Ascending aorta (tissue), 2 donors: ENCODE data around the gene SLC30A3. TPM values are rescaled to one million over a fixed set of nuclear protein-coding genes. Genes with fewer than 3 reads are reported as not detected.

Source experiments
- DNase-seq, 2 donors: peaks; one replicate each; pipeline ENCODE4 v3.0.0-alpha.2; 2019; ENCODE audit warnings: low spot score in 2 of 2
- H3K27ac ChIP-seq, 2 donors: fragments of 200-600 bp; sonication (generic); one replicate each; pipeline ENCODE4 v1.5.1; 2016 to 2017; ENCODE audit warnings: mild to moderate bottlenecking in 1 of 2
- H3K27me3 ChIP-seq: fragments of 200-600 bp; sonication (generic); one replicate; pipeline ENCODE4 v1.5.1; 2017
- H3K36me3 ChIP-seq, 2 donors: fragments of 200-600 bp; sonication (generic); one replicate each; pipeline ENCODE4 v1.5.1; 2016
- H3K4me1 ChIP-seq, 2 donors: fragments of 200-600 bp; sonication (generic); one replicate each; pipeline ENCODE4 v1.5.1; 2016 to 2017; ENCODE audit warnings: mild to moderate bottlenecking in 1 of 2
- H3K4me3 ChIP-seq, 2 donors: fragments of 200-600 bp; sonication (generic); one replicate each; pipeline ENCODE4 v1.5.1; 2016 to 2017; ENCODE audit warnings: mild to moderate bottlenecking in 1 of 2
- H3K9me3 ChIP-seq, 2 donors: fragments of 200-600 bp; sonication (generic); one replicate each; pipeline ENCODE4 v1.5.1; 2016
- CTCF ChIP-seq, 3 experiments: fragments of 200-600 bp in 2 of 3; fragments of 450-650 bp in 1 of 3; sonication (generic) in 2 of 3; IDR thresholded peaks; one replicate each; pipeline ENCODE4 v1.5.1; 2016 to 2019; ENCODE audit warnings: antibody characterized with exemption in 3 of 3, mild to moderate bottlenecking in 1 of 3, moderate library complexity in 1 of 3
- intact Hi-C: fragments of 100-400 bp; cut with DNase I; formaldehyde crosslinking; loops from one replicate; pipeline ENCODE4 v1.15.1; 2023
- total RNA-seq: library from RNA; depleted of rRNA; stranded (reverse); fragments of >200 nt; gene quantifications from one replicate; pipeline ENCODE4 v1.1.0, GENCODE V29; 2016

SLC30A3 gene
- total RNA-seq, 1 donor from 2014 or later = 7.6 TPM

DNA sequence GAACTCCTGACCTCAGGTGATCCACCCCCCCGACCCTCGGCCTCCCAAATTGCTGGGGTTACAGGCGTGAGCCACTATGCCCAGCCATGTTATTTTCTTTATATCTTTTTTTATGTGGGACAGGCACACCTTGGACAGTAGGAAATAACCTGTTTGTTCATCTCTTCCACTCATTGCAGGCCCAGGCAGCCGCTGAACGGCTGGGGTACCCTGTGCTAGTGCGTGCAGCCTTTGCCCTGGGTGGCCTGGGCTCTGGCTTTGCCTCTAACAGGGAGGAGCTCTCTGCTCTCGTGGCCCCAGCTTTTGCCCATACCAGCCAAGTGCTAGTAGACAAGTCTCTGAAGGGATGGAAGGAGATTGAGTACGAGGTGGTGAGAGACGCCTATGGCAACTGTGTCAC, 37.3 kb downstream of the SLC30A3 start:
- Histone ChIP-seq H3K4me3 (no peak overlapping the region), H3K27ac (no peak overlapping the region), H3K27me3 (no peaks in the 10 kb centered on the region), H3K4me1 (no peaks in the 10 kb centered on the region), H3K36me3 (peaks cover 68 to 79% of the 10 kb centered on the region in 2 donors), H3K9me3 (no peaks in the 10 kb centered on the region)
- intact Hi-C loops = no loop called here
- no peak for DNase-seq
- TF ChIP-seq CTCF (IDR thresholded peaks at IDR 0.05) = no peak

GRCh38 chr2:27223416-27223815, 39.4 kb downstream of the SLC30A3 start:
- Histone ChIP-seq H3K27me3 (no peaks in the 10 kb centered on the region), H3K27ac (no peak overlapping the region), H3K4me3 (no peak overlapping the region), H3K36me3 (peaks cover 52 to 66% of the 10 kb centered on the region in 2 donors), H3K9me3 (no peaks in the 10 kb centered on the region), H3K4me1 (peaks cover 0 to under 1% of the 10 kb centered on the region in 2 donors)
- no peak for DNase-seq
- TF ChIP-seq CTCF (IDR thresholded peaks at IDR 0.05) = no peak
- intact Hi-C loops = no loop called here

DNA sequence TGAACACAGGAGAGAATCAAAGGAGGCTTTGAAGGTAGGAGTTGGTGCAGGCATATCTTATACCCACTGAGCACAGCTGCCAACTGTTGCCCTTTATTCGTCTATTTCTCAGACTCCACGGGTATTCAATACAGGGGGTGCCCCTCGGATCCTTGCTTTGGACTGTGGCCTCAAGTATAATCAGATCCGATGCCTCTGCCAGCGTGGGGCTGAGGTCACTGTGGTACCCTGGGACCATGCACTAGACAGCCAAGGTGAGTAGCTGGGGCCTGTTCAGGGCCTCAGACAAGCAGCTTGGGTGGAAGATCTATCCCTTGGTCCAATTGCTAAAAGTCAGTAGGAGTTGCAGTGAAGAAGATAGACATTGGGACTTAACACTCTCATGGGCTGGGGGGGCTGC, 40.4 kb downstream of the SLC30A3 start:
- H3K27ac ChIP-seq = no peak overlapping the region
- H3K4me1 ChIP-seq = peaks cover 0 to 4% of the 10 kb centered on the region in 2 donors
- intact Hi-C loops = no loop called here
- no peaks in the 10 kb centered on the region for H3K27me3 ChIP-seq
- no peaks in the 10 kb centered on the region for H3K9me3 ChIP-seq
- peaks cover 51 to 56% of the 10 kb centered on the region in 2 donors for H3K36me3 ChIP-seq
- no peak for TF ChIP-seq CTCF (IDR thresholded peaks at IDR 0.05)
- DNase-seq = no peak
- H3K4me3 ChIP-seq = no peak overlapping the region

- peaks cover 40 to 43% of the 10 kb centered on the region in 2 donors for H3K36me3 ChIP-seq
These were observed 41.7 kb downstream of the SLC30A3 start for GRCh38 chr2:27221166-27221565.

GRCh38 chr2:27220091-27220490, 42.8 kb downstream of the SLC30A3 start:
- no peaks in the 10 kb centered on the region for H3K9me3 ChIP-seq
- DNase-seq = no peak
- H3K36me3 ChIP-seq = peaks cover 31 to 39% of the 10 kb centered on the region in 2 donors
- H3K27me3 ChIP-seq = no peaks in the 10 kb centered on the region
- no peak for TF ChIP-seq CTCF (IDR thresholded peaks at IDR 0.05)
- intact Hi-C loops = no loop called here
- H3K4me3 ChIP-seq = no peak overlapping the region
- no peak overlapping the region for H3K27ac ChIP-seq
- peaks cover 5 to 9% of the 10 kb centered on the region in 2 donors for H3K4me1 ChIP-seq

More at GRCh38 chr2:27221166-27221565, 41.7 kb downstream of the SLC30A3 start:
- Histone ChIP-seq H3K4me3 (no peak overlapping the region), H3K9me3 (no peaks in the 10 kb centered on the region), H3K27me3 (no peaks in the 10 kb centered on the region), H3K4me1 (peaks cover 5 to 9% of the 10 kb centered on the region in 2 donors), H3K27ac (no peak overlapping the region)
- no peak for DNase-seq
- intact Hi-C loops = no loop called here
- no peak for TF ChIP-seq CTCF (IDR thresholded peaks at IDR 0.05)

DNA sequence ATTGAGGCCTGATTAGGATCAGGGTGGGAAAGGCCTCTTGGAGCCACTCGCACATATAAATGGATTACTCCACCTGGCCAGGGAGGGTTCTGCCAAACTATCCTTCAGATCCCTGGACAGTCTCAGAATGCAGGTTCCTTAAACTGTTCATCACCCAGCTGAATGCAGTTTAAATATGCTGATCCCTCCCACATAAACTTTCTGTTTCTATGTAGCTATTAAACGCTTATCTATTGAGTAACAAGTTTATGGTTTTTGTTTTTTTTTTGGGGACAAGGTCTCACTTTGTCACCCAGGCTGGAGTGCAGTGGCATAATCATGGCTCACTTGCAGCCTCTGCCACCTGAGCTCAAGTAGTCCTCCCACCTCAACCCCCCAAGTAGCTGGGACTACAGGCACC, 43.8 kb downstream of the SLC30A3 start:
- no peak for DNase-seq
- H3K27me3 ChIP-seq = no peaks in the 10 kb centered on the region
- no peak overlapping the region for H3K27ac ChIP-seq
- peaks cover 5 to 9% of the 10 kb centered on the region in 2 donors for H3K4me1 ChIP-seq
- no peak for TF ChIP-seq CTCF (IDR thresholded peaks at IDR 0.05)
- H3K36me3 ChIP-seq = peaks cover 22 to 29% of the 10 kb centered on the region in 2 donors
- intact Hi-C loops = loop anchor here (5.0 to 10.0 kb wide), 4 partner anchors 58 to 1544 kb away; partner anchors contain the start of genes DNAJC5G, DTNB, GTF3C2 and SLC35F6
- no peak overlapping the region for H3K4me3 ChIP-seq
- no peaks in the 10 kb centered on the region for H3K9me3 ChIP-seq
